OCI-LY7 (cell line): ENCODE data around the gene CRK.

Experiments used
- CTCF ChIP-seq: fragments of 200-600 bp; sonication (generic); conservative IDR thresholded peaks from 2 replicates; pipeline ENCODE4 v1.5.1; 2014; ENCODE audit warnings: mild to moderate bottlenecking, antibody characterized with exemption, low read length, moderate library complexity, mixed read lengths
- EZH2phosphoT487 ChIP-seq: fragments of 200-600 bp; sonication (generic); IDR thresholded peaks from 2 replicates; pipeline ENCODE4 v1.6.1; 2018; ENCODE audit warnings: low read depth, borderline replicate concordance, mild to moderate bottlenecking, mixed run types, antibody characterized with exemption, low read length, moderate library complexity, mixed read lengths

- TF ChIP-seq CTCF (no peak), EZH2phosphoT487 (no peak)
These were observed 39.6 kb downstream of the CRK start for GRCh38 chr17:1416414-1416813.
